ENCODE measurements around the gene C1orf35. TPM values are rescaled to one million over a fixed set of nuclear protein-coding genes. Genes with fewer than 3 reads are reported as not detected.
A peak's percentile ranks its signal among the peaks of the same experiment; 100 is the strongest.

C1orf35 gene
- total and polyA plus RNA-seq, 2 of the 4 experiments (the other 2 are of a cell fraction) = 4.3 to 13.0 TPM

GRCh38 chr1:228071839-228072657 lies 31.1 kb downstream of the C1orf35 start:
- in situ Hi-C loops (cut with MboI; ENCODE audit: low sequenced_read_pairs) = no loop called here

More at GRCh38 chr1:228071839-228072657, 31.1 kb downstream of the C1orf35 start:
- Histone ChIP-seq H3K9ac (ENCODE audit: low read depth, low read length) (no peak overlapping the region), H3K4me1 (ENCODE audit: control insufficient read depth, insufficient read depth, low read length) (no peaks in the 10 kb centered on the region), H2BK15ac (ENCODE audit: low read depth, low read length) (no peak overlapping the region), H3K27me3 (ENCODE audit: control insufficient read depth, insufficient read depth, low read length) (peaks cover 22% of the 10 kb centered on the region), H2BK5ac (ENCODE audit: low read depth, low read length, poor library complexity, severe bottlenecking) (no peak overlapping the region), H2AK9ac (replicated peaks; ENCODE audit: low read depth, low read length, poor library complexity) (no peak overlapping the region), H4K5ac (ENCODE audit: low read depth, low read length) (no peak overlapping the region), H3K18ac (ENCODE audit: low read depth, low read length) (no peak overlapping the region), H3K14ac (replicated peaks; ENCODE audit: low read depth, low read length) (no peak overlapping the region), H2AK5ac (ENCODE audit: low read depth, low read length) (no peak overlapping the region), H3K36me3 (ENCODE audit: control insufficient read depth, insufficient read depth, low read length) (no peaks in the 10 kb centered on the region), H4K91ac (ENCODE audit: insufficient read depth, low read depth, low read length) (no peak overlapping the region), H3K56ac (ENCODE audit: extremely low read depth, insufficient read depth, low read length) (no peak overlapping the region), H2BK20ac (ENCODE audit: low read depth, low read length) (no peak overlapping the region), H2BK120ac (ENCODE audit: low read depth, low read length) (no peak overlapping the region), H4K8ac (ENCODE audit: low read depth in 2 of 2, low read length in 2 of 2) (no peak overlapping the region), H3K27ac (ENCODE audit: insufficient read depth, low read length) (no peak overlapping the region), H3K23ac (ENCODE audit: low read depth, low read length) (no peak overlapping the region), H2AFZ (replicated peaks; ENCODE audit: low read length, poor library complexity) (peak overlapping the region; percentile 33), H3K4me2 (ENCODE audit: low read depth, low read length) (no peak overlapping the region), H3K4me3 (ENCODE audit: insufficient read depth, low read depth, low read length) (no peak overlapping the region), H4K20me1 (ENCODE audit: insufficient read depth, low read length) (peaks cover 12% of the 10 kb centered on the region), H3K79me1 (ENCODE audit: low read depth in 1 of 2, low read length in 2 of 2) (no peaks in the 10 kb centered on the region), H3K9me3 (ENCODE audit: control insufficient read depth, insufficient read depth, low read length) (no peaks in the 10 kb centered on the region), H3K4ac (ENCODE audit: low read depth, low read length) (no peak overlapping the region), H3K9me1 (ENCODE audit: insufficient read depth, low read length) (no peaks in the 10 kb centered on the region)
- ChIA-PET CTCF (no interaction called here), POLR2A (ENCODE audit: unreplicated experiment) (no interaction called here)
- BruUV-seq (replicated peaks) = no TSS peak
- intact Hi-C loops (cut with micrococcal nuclease) (no loop called here), dilution Hi-C loops (cut with HindIII; ENCODE audit: low sequenced_read_pairs, unreplicated experiment) (no loop called here)
- no peak for TF ChIP-seq POLR2A (IDR thresholded peaks at IDR 0.05; ENCODE audit: low read depth, low read length)
- TF ChIP-seq BHLHE40 (IDR thresholded peaks at IDR 0.05; ENCODE audit: low read depth, low read length) = no peak
- no peak for TF ChIP-seq CEBPB (IDR thresholded peaks at IDR 0.05; ENCODE audit: low read depth, low read length)
- no peak for TF ChIP-seq USF2 (IDR thresholded peaks at IDR 0.05; ENCODE audit: low read depth, low read length)
- TF ChIP-seq, protein P1, sequence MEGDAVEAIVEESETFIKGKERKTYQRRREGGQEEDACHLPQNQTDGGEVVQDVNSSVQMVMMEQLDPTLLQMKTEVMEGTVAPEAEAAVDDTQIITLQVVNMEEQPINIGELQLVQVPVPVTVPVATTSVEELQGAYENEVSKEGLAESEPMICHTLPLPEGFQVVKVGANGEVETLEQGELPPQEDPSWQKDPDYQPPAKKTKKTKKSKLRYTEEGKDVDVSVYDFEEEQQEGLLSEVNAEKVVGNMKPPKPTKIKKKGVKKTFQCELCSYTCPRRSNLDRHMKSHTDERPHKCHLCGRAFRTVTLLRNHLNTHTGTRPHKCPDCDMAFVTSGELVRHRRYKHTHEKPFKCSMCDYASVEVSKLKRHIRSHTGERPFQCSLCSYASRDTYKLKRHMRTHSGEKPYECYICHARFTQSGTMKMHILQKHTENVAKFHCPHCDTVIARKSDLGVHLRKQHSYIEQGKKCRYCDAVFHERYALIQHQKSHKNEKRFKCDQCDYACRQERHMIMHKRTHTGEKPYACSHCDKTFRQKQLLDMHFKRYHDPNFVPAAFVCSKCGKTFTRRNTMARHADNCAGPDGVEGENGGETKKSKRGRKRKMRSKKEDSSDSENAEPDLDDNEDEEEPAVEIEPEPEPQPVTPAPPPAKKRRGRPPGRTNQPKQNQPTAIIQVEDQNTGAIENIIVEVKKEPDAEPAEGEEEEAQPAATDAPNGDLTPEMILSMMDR (conservative IDR thresholded peaks at IDR 0.05; ENCODE audit: low read depth, low read length) = no peak
- no peak for TF ChIP-seq RFX5 (IDR thresholded peaks at IDR 0.05; ENCODE audit: low read depth, low read length)
- DNase-seq = no peak
- WGBS, 2 experiments (ENCODE audit: extremely low coverage in 2 of 2, insufficient read length in 1 of 2) = 67 to 100% methylated on average over 3 to 4 of the region's 7 CpGs
- ATAC-seq (ENCODE audit: low read depth) = no peak; the same call in 1 of the 2 replicates

Measured in IMR-90 (cell line).